PFSK-1 (cell line): ENCODE results near the gene ESAM.

Source experiments
- FOXP2 ChIP-seq: optimal IDR thresholded peaks from 2 replicates; pipeline ENCODE3; 2011; ENCODE audit warnings: borderline replicate concordance, control low read depth, inconsistent platforms; ENCODE audit not compliant: insufficient read depth; ENCODE audit errors: extremely low read length, extremely low read depth
- POLR2AphosphoS5 ChIP-seq: IDR thresholded peaks from 2 replicates; pipeline ENCODE4 v1.6.1; 2012; ENCODE audit warnings: low read depth, mild to moderate bottlenecking, control low read depth, low read length, moderate library complexity
- REST ChIP-seq, 2 experiments: IDR thresholded peaks; 2 replicates each; pipeline versions ENCODE4 v1.6.1 to v1.8.0; 2011 to 2012; ENCODE audit warnings: low read depth in 2 of 2, low read length in 2 of 2, control low read depth in 1 of 2, inconsistent platforms in 1 of 2, mild to moderate bottlenecking in 1 of 2, moderate library complexity in 1 of 2; ENCODE audit not compliant: insufficient read depth in 1 of 2
- SIN3A ChIP-seq: IDR thresholded peaks from 2 replicates; pipeline ENCODE4 v1.6.1; 2012; ENCODE audit warnings: mild to moderate bottlenecking, low read length, moderate library complexity, borderline replicate concordance; ENCODE audit not compliant: insufficient read depth
- TAF1 ChIP-seq: IDR thresholded peaks from 2 replicates; pipeline ENCODE4 v1.6.1; 2012; ENCODE audit warnings: low read length, control low read depth, borderline replicate concordance; ENCODE audit not compliant: insufficient read depth

Gene ESAM

DNA sequence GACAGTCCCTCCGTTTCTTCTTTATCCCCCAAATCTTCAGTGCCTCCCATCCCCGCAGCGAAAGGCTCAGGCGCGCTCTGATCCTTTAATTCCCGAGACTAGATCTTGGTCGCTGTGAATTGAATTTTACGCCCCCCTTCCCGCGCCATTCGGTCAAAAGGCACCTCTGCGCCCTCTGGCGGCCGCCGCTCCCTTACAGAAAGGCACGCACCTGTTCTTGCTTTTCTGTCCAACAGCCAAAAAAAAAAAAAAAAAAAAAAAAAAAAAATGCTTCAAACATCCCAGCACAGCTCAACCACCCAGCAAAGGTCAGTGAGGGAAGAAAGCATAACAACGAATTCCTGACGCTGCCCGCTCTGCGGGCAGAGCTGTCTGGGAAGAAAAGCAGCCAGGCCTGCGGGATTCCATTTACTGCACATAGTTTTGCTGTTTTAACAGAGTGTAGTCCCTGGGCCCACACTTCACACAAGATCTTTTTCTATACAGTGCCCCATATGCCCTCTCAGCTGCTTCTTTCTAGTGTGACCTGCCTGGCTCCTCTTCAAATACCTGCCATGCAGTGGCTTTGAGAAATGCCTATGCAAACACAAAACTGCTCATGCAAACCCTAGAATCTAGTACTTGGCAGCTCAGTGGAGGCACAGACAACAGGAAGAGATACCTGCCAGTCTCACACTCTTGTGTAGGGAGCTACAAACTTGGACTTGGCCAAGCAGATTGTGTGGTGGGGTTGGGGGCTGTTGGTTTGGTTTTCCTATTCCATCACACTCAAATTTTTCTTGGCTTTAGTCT lies 1.3 kb upstream of the ESAM start:
- TF ChIP-seq POLR2AphosphoS5 (no peak), FOXP2 (no peak), SIN3A (no peak), REST (IDR thresholded peaks at IDR 0.05; ENCODE audit: insufficient read depth in 1 of 2, low read depth in 2 of 2, low read length in 2 of 2) (no peak), TAF1 (no peak)

- TF ChIP-seq POLR2AphosphoS5 (no peak), TAF1 (no peak), SIN3A (no peak), FOXP2 (no peak), REST (IDR thresholded peaks at IDR 0.05; ENCODE audit: insufficient read depth in 1 of 2, low read depth in 2 of 2, low read length in 2 of 2) (no peak)
Measured at GRCh38 chr11:124762624-124763155, 600 bp upstream of the ESAM start.

DNA sequence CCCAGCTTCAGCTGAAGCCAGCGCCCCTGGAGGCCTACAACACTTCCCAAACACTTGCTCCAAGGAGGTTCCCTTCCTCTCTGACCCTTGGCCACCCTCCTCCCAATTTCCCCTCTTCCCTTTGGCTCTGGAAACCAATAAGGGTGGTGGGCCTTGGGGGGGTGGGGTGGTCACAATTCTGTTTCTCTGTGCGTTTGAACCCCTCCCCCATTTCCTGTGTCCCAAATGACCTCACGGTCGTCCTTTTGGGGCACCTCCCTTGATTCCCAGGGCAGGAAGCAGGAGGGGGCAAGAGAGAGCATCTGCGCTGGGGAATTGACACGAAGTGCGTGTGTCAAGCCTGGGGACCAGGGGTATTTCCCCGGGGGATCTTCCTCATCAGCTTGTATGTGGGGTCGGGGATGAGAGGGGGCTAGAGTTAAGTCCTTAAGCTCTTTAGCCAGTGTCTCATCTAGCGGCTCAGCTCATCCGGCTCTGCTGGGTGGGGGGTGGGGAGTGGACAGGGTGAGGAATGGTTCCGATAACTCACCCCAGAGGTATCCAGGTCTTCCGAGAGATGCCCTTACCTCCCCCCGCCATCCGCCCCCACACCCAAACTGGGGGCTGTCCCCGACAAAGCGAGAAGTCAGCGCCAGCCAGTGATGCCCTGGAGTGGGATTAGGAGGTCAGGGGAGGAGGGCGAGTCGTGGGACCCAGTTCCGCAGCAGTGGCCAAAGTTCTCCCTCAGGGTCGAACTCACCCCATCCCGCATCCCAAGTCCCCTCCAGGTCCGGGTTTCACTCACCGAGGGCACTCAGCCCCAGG lies 587 bp downstream of the ESAM start:
- no peak for TF ChIP-seq REST (IDR thresholded peaks at IDR 0.05; ENCODE audit: insufficient read depth in 1 of 2, low read depth in 2 of 2, low read length in 2 of 2)
- TF ChIP-seq SIN3A: no peak
- no peak for TF ChIP-seq TAF1
- TF ChIP-seq FOXP2: no peak
- no peak for TF ChIP-seq POLR2AphosphoS5

DNA sequence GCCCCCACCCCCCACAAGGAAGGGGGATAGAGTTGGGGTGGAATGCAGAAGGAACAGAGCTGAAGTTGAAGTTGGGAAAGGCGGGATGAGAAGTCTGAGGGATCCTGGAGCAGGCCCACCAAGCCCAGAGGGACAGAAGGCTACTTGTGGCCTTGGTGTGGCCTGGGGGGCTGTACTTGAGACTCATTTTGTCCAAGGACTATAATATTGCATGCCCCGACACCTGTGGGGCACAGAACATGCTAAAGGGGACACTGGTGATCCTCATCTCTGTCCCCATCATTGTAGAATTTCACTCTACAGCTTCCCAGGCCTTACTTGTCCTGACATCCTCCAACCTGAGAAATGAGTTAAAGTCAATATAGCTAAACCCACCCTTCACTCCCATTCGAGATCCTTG lies 1.3 kb downstream of the ESAM start:
- TF ChIP-seq TAF1 (no peak), FOXP2 (no peak), SIN3A (no peak), REST (IDR thresholded peaks at IDR 0.05; ENCODE audit: insufficient read depth in 1 of 2, low read depth in 2 of 2, low read length in 2 of 2) (no peak), POLR2AphosphoS5 (no peak)
